DMS53 treated with DMSO at 0.1 percent for 48 hours (cell line): ENCODE data around the gene SLC39A1.
A peak's percentile ranks its signal among the peaks of the same experiment; 100 is the strongest.

Experiments
- DNase-seq: peaks from one replicate; lab custom pipeline; 2025; ENCODE audit not compliant: unreplicated experiment; lab: John Stamatoyannopoulos, UW

The SLC39A1 gene

DNA sequence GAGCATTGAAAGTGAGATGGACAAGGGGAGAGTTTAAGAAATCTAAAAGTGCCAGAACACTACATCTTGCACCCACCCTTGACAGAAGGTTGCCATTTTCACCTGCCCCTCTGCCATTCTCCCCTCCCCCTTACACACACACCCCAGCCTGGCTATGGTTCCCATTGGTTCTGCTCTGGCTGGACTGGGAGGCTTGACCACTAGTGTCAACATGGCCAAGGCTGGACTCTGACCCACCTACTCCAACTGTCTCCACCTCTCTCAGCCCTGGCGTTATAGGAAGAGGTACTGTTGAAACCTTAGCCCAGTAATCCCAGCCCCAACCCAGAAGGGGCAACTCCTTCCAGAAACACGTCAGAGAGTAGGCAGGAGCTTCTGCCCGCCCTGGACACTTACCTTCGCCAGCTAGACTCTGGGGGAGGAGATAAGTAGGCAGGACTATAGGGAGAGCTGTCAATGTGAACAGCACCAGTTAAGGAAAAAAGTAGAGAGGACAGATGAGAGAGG lies 9.4 kb downstream of the SLC39A1 start:
- DNase-seq: no peak

DNA sequence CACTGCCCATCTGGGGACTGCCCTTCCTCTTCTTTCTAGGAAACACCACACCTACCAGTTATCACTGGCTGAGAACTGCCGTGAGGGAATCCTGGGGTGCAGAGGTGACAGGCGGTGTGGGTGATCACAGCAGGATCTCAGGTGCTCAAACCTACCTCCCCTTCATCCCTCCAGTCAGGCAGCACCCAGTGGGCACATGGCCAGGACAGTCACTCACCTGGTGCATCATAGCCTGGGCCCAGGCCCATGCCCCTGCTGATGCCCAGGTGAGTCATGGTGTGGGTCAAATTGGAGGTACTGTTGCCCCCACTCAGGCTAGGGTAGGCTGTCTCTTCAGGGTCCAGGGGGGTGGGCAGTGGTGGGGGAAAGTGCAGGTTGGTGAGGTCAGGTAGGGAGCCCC lies 11.5 kb downstream of the SLC39A1 start:
- DNase-seq: no peak

DNA sequence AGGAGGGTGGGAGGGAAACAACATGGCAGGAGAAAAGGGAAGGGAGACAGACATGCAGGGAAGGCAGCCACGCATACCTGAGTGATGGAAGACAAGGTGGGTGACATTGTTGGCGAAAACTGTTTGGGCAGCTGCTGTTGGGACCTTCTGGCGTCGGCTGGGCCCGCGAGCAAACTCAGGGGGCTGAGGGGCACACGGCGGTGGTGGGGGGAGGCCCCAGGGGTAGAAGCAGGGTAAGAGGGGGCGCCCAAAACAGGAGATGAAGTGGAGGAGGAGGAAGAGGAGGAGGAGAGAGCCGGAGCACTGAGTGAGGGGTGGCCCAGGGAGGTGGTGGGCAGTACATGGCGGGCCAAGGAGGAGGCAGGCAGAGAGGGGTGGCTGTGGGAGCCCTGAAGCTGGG lies 12.2 kb downstream of the SLC39A1 start:
- DNase-seq: no peak

DNA sequence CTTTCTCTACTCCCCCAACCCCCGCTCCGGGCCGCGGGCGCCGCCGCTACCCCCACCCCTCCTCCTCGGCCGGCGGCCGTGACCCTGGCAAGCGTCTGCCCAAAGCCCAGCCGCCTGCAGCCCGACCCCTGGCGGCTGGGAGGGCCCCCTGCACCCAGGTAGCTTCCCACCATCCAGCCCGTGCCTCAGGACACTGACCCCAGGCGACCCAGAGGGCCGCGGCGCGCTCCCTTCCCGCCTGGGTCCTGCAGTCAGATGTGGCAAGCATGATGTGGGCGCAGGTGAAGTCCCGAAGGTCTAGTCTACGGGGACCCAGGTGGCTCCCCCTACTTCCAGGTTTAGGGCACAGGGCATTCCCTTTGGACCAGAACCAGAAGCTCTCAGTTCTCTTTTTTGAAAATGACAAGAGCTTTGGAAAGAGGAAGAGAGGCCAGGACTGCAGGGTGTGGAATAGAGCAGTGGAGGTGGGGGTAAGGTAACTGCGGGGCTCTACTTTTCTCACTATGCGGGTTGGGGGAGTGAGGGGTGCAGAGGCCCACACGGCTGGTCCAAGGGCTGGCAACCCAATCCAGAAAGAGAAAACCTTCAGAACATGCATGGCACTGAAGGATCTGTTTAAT lies 16.6 kb downstream of the SLC39A1 start, which contains the start of gene DENND4B:
TSS of gene DENND4B (minus strand) at position 97 of the 620 bp plus-strand sequence. CDS start 2,344 bp downstream, outside the sequence.
- peak; percentile 77 for DNase-seq

DNA sequence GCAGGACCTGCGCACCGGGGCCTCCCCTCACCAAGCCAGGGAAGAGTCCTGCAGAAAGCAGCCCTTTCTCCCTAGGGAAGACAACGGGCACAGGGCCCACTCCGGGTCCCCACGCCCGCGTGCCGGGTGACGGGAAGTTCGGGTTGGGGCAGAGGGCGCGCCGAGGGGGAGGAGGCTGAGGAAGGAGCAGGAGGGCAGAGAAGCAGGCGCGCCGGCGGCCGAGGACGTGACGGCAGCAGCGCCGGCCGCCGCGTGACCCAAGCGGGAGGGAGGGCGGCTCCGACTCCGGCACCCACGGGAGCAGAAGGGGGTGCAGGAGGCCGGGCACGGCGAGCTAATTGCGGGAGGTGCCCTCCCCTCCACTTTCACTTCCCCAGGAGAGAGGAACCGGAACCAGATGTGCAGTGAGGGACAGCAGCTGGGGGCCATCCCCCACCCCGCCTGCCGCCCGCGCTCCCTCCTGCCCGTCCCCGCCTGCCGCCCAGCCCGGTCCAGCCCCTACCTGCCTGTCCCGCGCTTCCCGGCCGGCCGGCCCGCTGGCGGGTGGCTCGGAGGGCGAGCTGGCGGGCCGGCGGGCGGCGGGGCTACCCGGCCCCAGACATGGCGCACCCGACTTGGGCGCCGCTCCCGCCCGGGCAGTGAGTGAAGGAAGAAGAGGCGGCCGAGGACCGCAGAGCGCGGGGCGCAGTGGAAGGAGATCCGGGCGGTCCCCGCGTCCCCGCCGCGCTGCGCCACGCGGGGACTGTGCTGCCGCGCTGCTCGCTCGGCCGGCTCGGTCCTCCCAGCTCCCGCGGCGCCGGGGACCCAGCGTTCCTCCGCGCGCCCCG lies 17.3 kb downstream of the SLC39A1 start:
- peak; percentile 41 for DNase-seq

DNA sequence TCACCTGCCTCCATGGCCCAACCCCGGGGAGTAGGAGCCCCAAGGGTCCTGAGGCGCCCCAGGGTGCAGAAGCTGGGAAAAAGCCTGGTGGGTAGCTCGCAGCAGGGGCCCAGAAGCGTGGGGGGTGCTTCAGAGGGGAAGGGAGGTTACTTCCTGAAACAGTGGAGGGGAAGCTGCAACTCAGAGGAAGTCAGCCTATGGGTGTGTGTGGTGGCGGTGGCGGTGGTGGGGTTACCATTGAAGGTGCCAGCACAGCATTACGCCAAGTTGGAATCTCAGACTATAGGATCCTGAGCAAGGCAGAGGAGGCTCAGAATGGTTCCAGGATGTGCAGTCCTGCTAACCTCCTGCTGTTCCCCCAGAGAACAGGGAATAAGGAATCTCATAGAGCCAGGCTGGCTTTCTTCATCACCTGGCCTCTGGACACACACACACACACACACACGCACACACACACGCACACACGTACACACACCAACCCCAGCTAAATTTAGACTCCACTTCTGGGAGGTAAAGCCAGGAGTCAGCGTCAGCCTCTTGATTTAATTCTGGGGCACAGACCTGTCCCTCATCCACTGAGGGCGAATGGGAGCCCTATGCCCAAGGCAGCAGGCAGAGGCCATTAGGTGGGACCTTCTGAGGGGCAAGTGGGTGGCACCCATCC lies 18.1 kb downstream of the SLC39A1 start:
- peak; percentile 41 for DNase-seq

DNA sequence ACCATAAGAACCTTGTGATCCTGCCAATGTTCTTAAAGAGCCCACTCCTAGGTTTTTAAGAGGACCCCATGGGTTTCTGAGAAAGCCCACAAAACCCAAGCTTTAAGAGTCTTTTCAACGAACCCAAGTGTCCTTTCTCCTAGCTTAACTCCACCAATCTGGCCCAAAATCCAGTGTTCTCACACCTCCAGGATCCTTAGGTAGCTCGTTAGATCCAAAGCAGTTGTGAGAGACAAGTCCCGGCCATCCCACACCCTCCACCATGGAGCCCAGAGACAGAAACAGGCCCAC lies 18.6 kb downstream of the SLC39A1 start:
- no peak for DNase-seq

DNA sequence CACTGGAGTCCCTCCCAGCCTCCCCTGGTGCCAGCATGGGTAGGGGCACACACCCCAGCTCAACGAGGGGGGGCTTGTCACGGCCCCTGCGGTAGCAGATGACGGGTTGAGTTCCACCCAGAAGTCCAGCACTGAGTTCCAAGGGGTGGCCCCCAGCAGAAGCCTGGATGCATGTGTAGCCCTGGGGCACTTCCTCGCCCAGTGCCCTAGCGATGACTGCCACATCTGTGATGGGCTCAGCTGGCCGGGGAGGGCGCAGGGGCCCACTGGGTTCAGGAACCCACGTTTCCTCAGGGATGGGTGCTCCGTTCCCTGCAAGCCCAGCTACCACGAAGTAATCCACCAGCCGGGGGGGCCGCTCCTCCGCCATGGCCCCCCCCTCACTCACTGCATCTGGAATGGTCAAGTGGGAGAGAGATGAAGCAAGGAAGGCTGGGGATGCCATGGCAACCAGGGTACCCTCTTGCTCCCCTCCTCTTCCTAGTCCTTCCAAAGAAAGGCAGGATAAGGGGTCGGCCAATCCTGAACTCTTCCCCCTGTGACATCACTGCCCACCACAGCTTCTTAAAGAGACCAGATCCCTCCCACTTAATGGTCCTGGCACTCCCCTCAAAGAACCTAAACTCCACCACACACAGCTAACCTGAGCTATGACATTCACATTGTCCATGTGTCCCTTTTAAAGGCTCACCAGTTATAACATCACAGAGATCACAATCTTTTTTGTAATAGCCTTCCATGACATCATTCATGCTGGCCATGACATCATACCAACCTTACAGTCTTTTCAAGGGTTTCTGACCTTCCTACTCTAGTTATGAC lies 19.1 kb downstream of the SLC39A1 start:
- no peak for DNase-seq

DNA sequence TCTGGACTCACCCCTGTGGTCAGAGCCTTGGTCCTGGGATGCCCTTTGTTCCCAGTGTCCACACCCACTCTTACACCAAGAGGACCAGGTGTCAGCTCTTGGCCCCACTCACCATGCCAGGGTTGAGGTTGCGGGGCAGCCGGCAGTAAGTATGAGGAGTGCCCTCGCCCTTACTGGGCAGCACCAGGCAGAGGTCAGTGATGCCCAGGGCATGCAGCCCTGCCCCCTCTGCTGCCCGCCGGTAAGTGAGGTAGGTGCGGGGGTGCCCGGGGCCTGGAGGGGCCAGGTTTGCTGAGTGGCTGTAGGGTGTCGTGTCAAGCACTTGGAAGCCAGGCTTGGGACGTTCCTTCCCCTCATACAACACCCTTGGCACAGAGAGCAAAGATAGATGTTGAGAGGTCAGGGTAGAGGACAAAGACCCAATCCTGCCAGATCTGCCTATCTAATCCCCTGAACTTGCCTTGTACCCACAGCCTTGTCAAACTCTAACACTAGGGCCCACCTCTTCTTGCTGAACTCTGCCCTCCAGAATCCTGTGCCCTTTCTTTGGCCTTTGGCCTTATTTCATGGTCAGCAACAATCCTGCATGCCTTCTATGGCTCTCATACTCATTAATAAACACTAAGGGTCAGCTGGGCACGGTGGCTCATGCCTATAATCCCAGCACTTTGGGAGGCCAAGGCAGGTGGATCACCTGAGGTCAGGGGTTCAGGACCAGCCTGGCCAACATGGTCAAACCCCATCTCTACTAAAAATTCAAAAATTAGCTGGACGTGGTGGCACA lies 20.4 kb downstream of the SLC39A1 start:
- no peak for DNase-seq

DNA sequence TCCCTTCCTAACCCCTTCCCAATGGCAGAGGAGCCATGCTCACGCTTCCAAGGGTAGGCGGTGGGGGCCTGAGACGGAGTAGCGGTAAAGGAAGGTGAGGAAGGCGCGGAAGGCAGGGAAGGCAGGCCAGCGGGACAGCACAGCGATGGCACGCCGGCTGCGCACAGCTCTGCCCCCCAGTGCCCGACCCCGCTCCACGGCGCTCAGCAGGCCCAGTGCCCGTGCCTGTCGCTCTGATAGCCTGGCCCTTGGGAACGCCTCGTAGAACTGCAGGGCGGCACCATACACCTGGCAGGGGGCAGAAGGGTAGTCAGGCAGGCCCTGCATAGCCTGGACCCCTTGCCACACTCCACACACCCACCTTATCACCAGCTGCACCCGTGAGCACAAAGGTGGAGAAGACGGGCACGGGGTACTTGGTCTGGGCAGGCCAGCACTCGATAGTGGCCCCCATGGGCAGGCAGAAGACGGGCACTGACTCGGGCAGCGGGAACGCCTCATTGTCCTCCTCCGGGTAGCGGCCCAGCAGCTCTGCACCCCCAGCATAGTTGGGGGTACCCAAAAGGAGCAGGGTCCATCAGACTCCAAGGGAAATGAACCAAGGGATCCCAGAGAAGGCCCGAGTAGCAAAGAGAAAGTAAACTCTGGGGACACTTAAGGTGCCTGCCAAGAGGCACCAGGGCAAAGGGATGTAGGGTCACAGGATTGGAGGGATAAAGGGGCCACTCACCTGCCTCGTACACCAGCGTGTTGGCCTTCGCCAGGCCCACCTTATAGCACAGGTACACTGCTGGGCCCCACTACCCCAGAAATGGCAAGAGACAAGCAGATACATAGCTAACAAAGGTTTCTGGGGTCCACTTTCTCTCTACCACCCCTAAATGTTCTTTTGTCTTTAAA lies 21.3 kb downstream of the SLC39A1 start:
- no peak for DNase-seq

DNA sequence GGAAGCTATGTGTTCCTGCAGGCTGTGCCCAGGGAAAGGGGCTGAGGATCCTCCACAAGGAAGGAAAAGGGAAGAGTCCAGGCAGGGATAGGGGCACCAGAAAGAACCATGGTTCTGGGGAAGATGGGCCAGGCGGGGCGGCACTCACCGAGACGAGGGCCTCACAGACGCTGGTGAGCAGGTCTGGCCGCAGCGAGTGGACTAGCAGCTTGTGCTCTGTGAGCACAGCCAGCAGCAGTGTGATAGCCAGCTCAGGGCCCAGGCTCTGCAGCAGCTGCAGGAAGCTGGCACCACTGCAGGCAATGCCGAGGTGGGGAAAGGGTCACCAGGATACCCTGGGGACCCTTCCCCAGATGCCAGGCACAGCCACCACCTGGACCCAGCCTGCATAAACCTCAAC lies 22.6 kb downstream of the SLC39A1 start:
- no peak for DNase-seq

DNA sequence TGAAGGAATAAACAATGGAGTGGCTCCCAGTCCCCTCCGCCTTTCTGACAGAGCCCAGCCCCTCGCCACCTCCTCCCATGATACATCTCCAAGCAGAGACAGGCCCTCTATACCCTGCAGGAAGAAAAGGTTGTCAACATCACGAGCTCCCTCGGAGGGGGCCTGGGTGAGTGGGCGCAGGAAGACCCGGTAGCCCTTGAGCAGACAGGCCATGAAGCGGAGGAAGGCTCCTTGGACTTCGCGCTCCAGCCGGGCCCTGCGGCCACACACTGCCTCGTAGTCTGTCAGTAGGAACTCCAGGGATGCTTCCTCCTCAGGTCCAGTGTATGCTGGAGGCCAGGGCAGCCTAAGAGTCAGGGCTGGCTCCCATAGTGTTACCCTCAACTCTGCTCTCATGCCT lies 23.9 kb downstream of the SLC39A1 start:
- DNase-seq: no peak

DNA sequence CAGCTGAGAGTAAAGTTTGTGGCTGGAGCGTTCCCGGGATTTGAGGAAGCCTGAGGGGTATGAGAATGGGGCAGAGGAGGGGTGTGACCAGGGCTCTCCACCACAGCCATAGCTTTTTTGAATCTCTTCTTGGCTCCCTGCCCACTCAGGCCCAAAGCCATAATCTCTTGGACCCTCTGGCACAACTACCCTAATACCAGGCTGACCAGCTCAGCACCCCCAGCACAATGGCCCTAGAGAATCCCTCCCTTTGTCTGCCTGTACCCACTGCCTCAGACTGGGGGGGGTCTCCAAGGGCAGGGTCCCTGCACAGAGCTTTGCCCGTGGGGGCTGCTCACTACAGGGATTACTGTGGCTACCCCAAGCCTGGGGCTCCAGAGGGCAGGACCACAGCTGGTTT lies 24.3 kb downstream of the SLC39A1 start:
- no peak for DNase-seq

DNA sequence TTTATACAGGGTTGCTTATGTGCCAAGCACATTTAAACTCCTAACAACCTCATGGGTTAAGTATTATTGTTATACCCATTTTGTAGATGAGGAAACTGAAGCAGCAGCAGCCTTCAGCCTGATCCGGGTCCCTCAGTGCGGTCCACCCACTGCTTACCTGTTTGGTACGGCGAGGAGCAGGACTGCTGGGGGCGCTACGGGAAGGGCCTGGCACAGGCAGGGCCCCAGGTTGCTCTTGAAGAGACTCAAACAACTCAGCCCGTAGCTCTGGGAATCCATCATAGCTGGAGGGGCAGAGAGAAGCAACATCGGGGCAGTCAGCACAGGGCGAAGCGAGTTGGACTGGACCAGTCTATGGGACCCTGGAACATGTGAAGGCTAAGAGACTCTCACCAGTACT lies 26.0 kb downstream of the SLC39A1 start:
- no peak for DNase-seq

DNA sequence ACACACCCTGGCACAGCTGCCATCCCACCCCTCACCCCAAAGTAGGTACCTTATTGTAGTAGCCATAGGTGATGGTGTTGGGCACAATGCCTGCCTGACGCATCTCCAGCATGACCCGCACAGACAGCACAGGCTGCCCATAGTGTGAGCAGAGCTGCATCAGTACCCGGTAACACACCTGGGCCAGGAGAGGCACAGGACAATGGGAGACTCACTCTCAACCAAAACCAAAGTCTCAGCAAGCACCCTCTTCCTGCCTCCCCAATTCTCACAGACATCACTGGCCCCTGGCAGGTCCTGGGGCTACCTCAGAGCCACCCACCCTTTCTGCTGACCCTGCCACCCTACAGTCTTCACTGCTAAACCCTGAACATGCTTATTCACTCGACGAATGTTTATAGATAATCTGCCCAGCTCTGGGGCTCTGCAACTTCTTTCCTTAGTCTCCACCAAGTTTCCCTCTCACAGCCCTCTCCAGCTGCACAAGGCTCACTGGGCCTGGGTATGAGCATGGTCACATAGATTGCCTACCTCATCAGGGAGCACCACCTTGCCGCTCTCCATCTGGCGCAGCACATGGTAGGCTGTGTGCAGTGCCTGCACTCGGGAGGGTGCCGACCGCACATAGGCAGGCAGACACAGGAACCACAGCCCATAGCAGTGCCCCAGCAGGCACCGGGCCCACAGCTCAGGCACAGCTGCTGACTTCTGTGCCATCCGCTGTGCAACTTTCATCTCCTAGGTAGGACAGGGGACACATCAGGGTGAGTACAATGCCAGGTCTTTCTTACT lies 27.1 kb downstream of the SLC39A1 start:
- no peak for DNase-seq

DNA sequence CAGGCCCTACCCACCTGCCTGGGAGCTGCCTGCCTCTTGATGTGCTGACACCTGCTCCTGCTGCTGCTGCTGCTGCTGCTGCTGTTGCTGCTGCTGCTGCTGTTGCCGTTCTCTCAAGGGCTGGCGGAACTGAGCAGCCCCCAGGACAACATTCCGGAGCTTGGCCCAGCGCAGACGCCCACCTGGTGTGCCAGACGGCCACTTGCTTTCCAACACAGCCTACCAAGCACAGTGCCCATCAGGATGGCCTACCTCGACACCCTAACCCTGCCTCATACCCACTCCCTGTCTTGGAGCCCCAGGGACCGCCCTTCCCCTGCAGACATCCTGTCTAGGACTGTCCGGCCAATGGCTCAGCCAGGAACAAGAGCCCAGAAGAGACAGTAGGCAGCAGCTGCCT lies 28.6 kb downstream of the SLC39A1 start:
- DNase-seq: no peak

DNA sequence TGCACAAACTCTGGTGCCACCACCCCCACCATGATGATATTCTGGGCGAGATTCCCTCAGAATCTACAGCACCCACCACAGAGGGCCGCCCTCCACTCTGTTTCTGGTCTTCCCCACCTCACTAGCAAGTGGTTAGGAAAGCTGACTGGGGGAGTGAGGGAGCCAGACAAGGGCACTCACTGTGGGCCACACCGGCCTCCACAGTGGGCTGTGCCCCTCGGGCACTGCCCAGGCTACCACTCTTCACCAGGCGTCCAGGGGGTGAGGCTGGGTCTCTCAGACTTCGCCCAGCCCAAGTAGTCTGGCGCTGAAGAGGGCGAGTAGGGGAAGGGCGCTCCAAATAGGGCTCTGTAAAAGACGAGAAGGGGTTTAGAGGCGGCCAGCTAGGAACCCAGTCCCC lies 29.4 kb downstream of the SLC39A1 start:
- no peak for DNase-seq

DNA sequence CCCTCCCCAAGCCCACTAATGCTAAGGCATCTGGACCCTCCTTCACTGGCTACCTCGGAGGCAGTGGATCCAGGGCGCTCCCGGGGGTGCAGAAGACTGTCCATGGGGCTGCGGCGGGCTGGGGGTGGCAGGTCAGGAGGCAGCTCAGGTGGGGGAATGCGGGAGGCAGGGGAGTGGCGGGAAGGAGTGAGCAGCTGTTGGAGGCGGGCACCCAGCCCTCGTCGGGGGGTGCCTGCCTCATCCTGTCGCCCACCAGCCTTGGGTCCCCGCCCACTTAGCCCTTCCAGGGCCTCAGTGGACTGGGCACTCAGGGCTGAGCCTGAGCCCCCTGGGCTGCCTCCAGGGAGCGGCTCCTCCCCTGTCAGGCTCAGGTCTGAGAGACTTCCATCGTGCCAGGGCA lies 29.9 kb downstream of the SLC39A1 start:
- no peak for DNase-seq
